Midbrain (tissue), 1 donor: ENCODE measurements around the gene MAPK12.

Experiments used
- DNase-seq: peaks from one replicate; lab custom pipeline; 2025; lab: John Stamatoyannopoulos, UW

The MAPK12 gene

GRCh38 chr22:50267591-50268390 is 6.3 kb upstream of the MAPK12 start:
- peak; percentile 29 for DNase-seq

GRCh38 chr22:50266994-50267393 is 5.5 kb upstream of the MAPK12 start:
- DNase-seq = no peak

GRCh38 chr22:50264946-50265669 is 3.6 kb upstream of the MAPK12 start:
- DNase-seq = no peak

GRCh38 chr22:50264104-50264745 is 2.7 kb upstream of the MAPK12 start:
- DNase-seq = no peak

- DNase-seq = no peak
Observed at GRCh38 chr22:50262973-50263617, 1.6 kb upstream of the MAPK12 start.

GRCh38 chr22:50262460-50262911 is 1.0 kb upstream of the MAPK12 start:
- DNase-seq = no peak

- peak; percentile 28 for DNase-seq
Observed at GRCh38 chr22:50260801-50261614, 475 bp downstream of the MAPK12 start.

GRCh38 chr22:50260434-50260800 is 1.1 kb downstream of the MAPK12 start:
- DNase-seq = no peak

GRCh38 chr22:50259302-50259701 is 2.2 kb downstream of the MAPK12 start:
- no peak for DNase-seq

- DNase-seq = peak; percentile 16
Observed at GRCh38 chr22:50258361-50259292, 2.9 kb downstream of the MAPK12 start.

GRCh38 chr22:50257451-50258360 is 3.8 kb downstream of the MAPK12 start:
- no peak for DNase-seq

- DNase-seq = no peak
Observed at GRCh38 chr22:50257041-50257440, 4.4 kb downstream of the MAPK12 start.

GRCh38 chr22:50256258-50256862 is 5.1 kb downstream of the MAPK12 start:
- no peak for DNase-seq

GRCh38 chr22:50255607-50256006 is 5.9 kb downstream of the MAPK12 start:
- DNase-seq = no peak

GRCh38 chr22:50255099-50255498 is 6.4 kb downstream of the MAPK12 start:
- DNase-seq = no peak

GRCh38 chr22:50253941-50254340 is 7.5 kb downstream of the MAPK12 start:
- no peak for DNase-seq

GRCh38 chr22:50253046-50253915 is 8.2 kb downstream of the MAPK12 start:
- no peak for DNase-seq
